CD4-positive, CD25-positive, alpha-beta regulatory T cell (primary cell): ENCODE measurements around the gene ACAD9. TPM values are rescaled to one million over a fixed set of nuclear protein-coding genes. Genes with fewer than 3 reads are reported as not detected.

Source experiments
- ATAC-seq, 2 donors: fragments of 150-1000 bp; cut with Tn5 transposase; one replicate each; pipeline ENCODE4 v1.10.0; 2021; ENCODE audit warnings: low read depth in 2 of 2, moderate number of reproducible peaks in 2 of 2, moderate library complexity in 1 of 2
- DNase-seq, 3 donors: peaks; one replicate each; pipeline versions ENCODE4 v3.0.0 to v3.0.0-alpha.2; 2012 to 2022; ENCODE audit warnings: mixed read lengths in 1 of 3
- H3K27ac ChIP-seq: one replicate; pipeline ENCODE4 v1.7.0; 2013; ENCODE audit warnings: mild to moderate bottlenecking, low read length; ENCODE audit not compliant: insufficient read depth, poor library complexity, severe bottlenecking
- H3K27me3 ChIP-seq: one replicate; pipeline ENCODE4 v1.7.0; 2013; ENCODE audit warnings: low read length; ENCODE audit not compliant: control insufficient read depth, insufficient read depth
- H3K36me3 ChIP-seq: one replicate; pipeline ENCODE4 v1.7.0; 2013; ENCODE audit warnings: mild to moderate bottlenecking, low read length, moderate library complexity; ENCODE audit not compliant: control insufficient read depth, insufficient read depth
- H3K4me1 ChIP-seq: 2 replicates; pipeline ENCODE4 v1.7.0; 2013; ENCODE audit warnings: mild to moderate bottlenecking, low read length; ENCODE audit not compliant: insufficient read depth, control insufficient read depth, poor library complexity, severe bottlenecking
- H3K4me3 ChIP-seq: one replicate; pipeline ENCODE4 v1.7.0; 2013; ENCODE audit warnings: low read depth, mild to moderate bottlenecking, low read length, moderate library complexity
- H3K9me3 ChIP-seq, 2 experiments: 1 replicate in 1 of 2; 2 replicates in 1 of 2; pipeline ENCODE4 v1.7.0; 2013; ENCODE audit warnings: low read length in 2 of 2, mild to moderate bottlenecking in 1 of 2, moderate library complexity in 1 of 2; ENCODE audit not compliant: control insufficient read depth in 2 of 2
- H3K27ac Mint-ChIP-seq, 3 donors: one replicate each; pipeline ENCODE4 v1.8.0; 2020 to 2022; ENCODE audit warnings: mild to moderate bottlenecking in 3 of 3, mixed read lengths in 3 of 3, moderate library complexity in 2 of 3
- H3K27me3 Mint-ChIP-seq: one replicate; pipeline ENCODE4 v1.8.0; 2022; ENCODE audit warnings: mild to moderate bottlenecking, mixed read lengths
- H3K36me3 Mint-ChIP-seq: one replicate; pipeline ENCODE4 v1.8.0; 2020; ENCODE audit warnings: mixed read lengths
- H3K4me1 Mint-ChIP-seq, 4 donors: one replicate each; pipeline ENCODE4 v1.8.0; 2020 to 2022; ENCODE audit warnings: mixed read lengths in 4 of 4, mild to moderate bottlenecking in 1 of 4
- H3K4me3 Mint-ChIP-seq, 4 donors: one replicate each; pipeline ENCODE4 v1.8.0; 2020 to 2022; ENCODE audit warnings: mild to moderate bottlenecking in 4 of 4, mixed read lengths in 4 of 4, moderate library complexity in 3 of 4
- H3K9me3 Mint-ChIP-seq, 7 donors: one replicate each; pipeline ENCODE4 v1.8.0; 2020 to 2022; ENCODE audit warnings: mixed read lengths in 7 of 7, mild to moderate bottlenecking in 3 of 7, moderate library complexity in 2 of 7
- polyA plus RNA-seq, 4 donors: library from polyadenylated mRNA; unstranded; fragments of 300-500 nt; fragmentation: Illumina TruSeq; gene quantifications; one replicate each; pipeline ENCODE4 v1.2.3, GENCODE V29; 2021
- total RNA-seq: library from RNA; stranded (reverse); gene quantifications from one replicate; pipeline ENCODE4 v1.2.3, GENCODE V29; 2022

Gene ACAD9
- total and polyA plus RNA-seq, 5 donors from 2014 or later = 18.0 to 46.7 (median 25.1) TPM

DNA sequence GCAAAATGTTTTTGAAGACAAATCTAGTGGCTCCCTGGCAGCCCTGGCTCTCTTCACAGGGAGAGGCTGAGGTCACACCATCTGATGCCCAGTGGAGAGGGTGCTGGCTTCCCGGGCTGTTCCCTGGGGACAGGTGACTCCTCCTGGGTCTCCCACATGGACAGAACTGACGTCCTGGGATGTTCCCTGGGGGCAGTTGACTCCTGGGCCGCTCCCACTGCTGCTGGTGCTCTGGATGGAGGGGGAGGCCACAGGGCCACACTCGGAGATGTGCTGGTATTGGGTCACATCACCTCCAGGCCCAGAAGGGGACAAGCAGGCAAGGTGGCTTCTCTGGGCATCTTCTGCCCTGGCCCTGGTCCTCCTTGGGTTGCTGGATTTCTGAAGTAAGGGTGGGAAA is 27.8 kb upstream of the ACAD9 start:
- Mint-ChIP-seq H3K27ac (no peak overlapping the region), H3K36me3 (no peaks in the 10 kb centered on the region), H3K27me3 (peaks cover 4% of the 10 kb centered on the region), H3K4me3 (no peak overlapping the region), H3K4me1 (peaks cover 0 to 5% (median 0%) of the 10 kb centered on the region in 4 donors), H3K9me3 (peaks cover 0 to 17% (median 2%) of the 10 kb centered on the region in 7 donors)
- Histone ChIP-seq H3K36me3 (no peaks in the 10 kb centered on the region), H3K9me3 (peaks cover 14 to 17% of the 10 kb centered on the region in 2 experiments), H3K4me1 (peaks cover 3% of the 10 kb centered on the region), H3K4me3 (no peak overlapping the region), H3K27me3 (no peaks in the 10 kb centered on the region), H3K27ac (no peak overlapping the region)
- no peak for DNase-seq
- no peak for ATAC-seq

DNA sequence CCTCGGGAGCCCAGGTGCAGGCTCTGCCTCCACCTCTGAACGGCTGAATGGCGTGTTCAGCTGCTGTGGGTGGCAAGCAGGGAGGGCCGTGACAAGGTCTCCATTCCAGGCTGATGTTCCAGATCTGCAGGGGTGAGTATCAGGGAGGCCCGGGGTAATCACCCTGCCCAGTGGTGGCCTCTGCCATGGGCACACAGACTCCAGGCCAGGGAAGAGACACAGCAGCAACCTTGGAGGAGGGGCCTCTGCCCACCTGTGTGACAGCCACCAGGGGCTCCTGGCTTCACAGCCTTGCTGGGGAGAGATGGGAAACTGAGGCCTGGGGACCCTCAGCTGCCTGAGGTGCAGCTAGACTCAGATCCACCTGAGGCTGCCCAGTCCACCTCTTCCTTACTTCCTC is 25.6 kb upstream of the ACAD9 start:
- Mint-ChIP-seq H3K27ac (no peak overlapping the region), H3K27me3 (peaks cover 4% of the 10 kb centered on the region), H3K4me3 (no peak overlapping the region), H3K9me3 (peaks cover 0 to 31% (median 5%) of the 10 kb centered on the region in 7 donors), H3K36me3 (peaks cover 5% of the 10 kb centered on the region), H3K4me1 (no peaks in the 10 kb centered on the region)
- peaks cover 19 to 30% of the 10 kb centered on the region in 2 experiments for H3K9me3 ChIP-seq
- no peak for ATAC-seq
- H3K36me3 ChIP-seq = no peaks in the 10 kb centered on the region
- no peaks in the 10 kb centered on the region for H3K27me3 ChIP-seq
- no peak overlapping the region for H3K27ac ChIP-seq
- no peak overlapping the region for H3K4me3 ChIP-seq
- DNase-seq = no peak
- no peaks in the 10 kb centered on the region for H3K4me1 ChIP-seq

DNA sequence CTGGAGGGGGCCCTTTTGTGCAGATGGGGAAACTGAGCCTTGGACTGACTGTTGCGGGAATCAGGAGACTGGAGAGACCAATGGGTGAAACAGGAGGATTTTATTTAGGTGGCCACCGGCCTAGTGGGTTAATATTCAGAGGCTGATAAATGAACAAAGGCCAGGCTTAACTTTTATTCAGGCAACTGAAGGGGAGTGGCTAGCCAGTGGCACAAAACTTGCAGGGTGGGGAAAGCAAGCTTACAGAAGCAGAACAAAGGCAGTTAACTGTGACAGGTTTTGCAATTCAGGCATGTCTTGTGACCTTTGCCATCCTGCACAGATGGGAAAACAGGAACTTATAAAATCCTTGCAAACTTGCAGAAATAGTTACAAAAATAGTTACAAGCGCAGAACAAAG is 24.9 kb upstream of the ACAD9 start:
- H3K27ac ChIP-seq = no peak overlapping the region
- Mint-ChIP-seq H3K36me3 (peaks cover 5% of the 10 kb centered on the region), H3K4me3 (no peak overlapping the region), H3K9me3 (peaks cover 0 to 38% (median 6%) of the 10 kb centered on the region in 7 donors), H3K4me1 (no peaks in the 10 kb centered on the region), H3K27me3 (peaks cover 4% of the 10 kb centered on the region), H3K27ac (no peak overlapping the region)
- H3K4me1 ChIP-seq = no peaks in the 10 kb centered on the region
- ATAC-seq (no peak), DNase-seq (no peak)
- peaks cover 23 to 36% of the 10 kb centered on the region in 2 experiments for H3K9me3 ChIP-seq
- no peak overlapping the region for H3K4me3 ChIP-seq
- no peaks in the 10 kb centered on the region for H3K36me3 ChIP-seq
- H3K27me3 ChIP-seq = no peaks in the 10 kb centered on the region

DNA sequence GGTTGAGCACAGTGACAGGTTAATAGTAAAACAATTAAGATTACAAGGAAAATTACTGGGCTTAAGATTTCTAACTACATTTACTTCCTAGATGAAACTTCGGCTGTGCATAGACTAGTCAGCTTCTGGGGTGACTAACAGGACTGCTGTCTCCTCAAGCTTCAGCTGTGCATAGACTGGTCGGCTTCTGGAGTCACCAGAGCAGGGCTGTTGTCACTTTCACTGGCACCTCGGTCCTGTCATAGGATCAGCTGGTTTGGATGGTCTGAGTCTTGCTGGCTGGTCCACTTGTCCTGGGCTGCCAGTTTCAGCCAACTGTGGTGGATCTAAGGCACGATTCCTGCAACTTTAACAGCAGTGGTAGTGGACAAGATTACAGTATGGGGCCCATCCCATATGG is 23.9 kb upstream of the ACAD9 start:
- Mint-ChIP-seq H3K9me3 (peaks cover 0 to 49% (median 9%) of the 10 kb centered on the region in 7 donors), H3K36me3 (peaks cover 5% of the 10 kb centered on the region), H3K27ac (no peak overlapping the region), H3K4me1 (no peaks in the 10 kb centered on the region), H3K4me3 (no peak overlapping the region), H3K27me3 (peaks cover 4% of the 10 kb centered on the region)
- H3K36me3 ChIP-seq = no peaks in the 10 kb centered on the region
- H3K9me3 ChIP-seq = peaks cover 33 to 47% of the 10 kb centered on the region in 2 experiments
- no peak for DNase-seq
- no peak overlapping the region for H3K4me3 ChIP-seq
- no peaks in the 10 kb centered on the region for H3K27me3 ChIP-seq
- no peak overlapping the region for H3K27ac ChIP-seq
- H3K4me1 ChIP-seq = no peaks in the 10 kb centered on the region
- no peak for ATAC-seq

DNA sequence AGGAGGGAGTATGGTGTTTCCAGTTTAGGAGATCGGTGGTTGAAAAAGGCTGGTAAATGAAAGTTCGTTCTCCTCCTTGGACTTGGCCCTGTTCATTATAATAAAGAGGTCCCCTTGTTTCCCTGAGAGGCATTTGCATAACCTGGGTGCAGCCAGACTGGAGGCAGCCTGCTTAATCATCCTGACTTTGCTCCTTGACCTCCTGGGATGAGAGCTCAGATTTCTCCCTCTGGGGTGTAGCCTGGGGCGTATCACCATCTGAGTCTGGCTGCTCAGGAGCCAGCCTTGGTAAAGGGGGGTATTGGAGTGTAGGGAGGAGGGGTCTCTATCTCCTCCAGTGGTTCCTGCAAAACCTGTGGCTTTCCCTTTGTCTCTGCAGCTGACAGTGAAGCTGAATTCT is 21.3 kb upstream of the ACAD9 start:
- Histone ChIP-seq H3K27ac (no peak overlapping the region), H3K27me3 (no peaks in the 10 kb centered on the region), H3K9me3 (peaks cover 36 to 55% of the 10 kb centered on the region in 2 experiments), H3K36me3 (no peaks in the 10 kb centered on the region), H3K4me3 (no peak overlapping the region), H3K4me1 (no peaks in the 10 kb centered on the region)
- H3K4me3 Mint-ChIP-seq = no peak overlapping the region
- ATAC-seq = no peak
- DNase-seq = no peak
- no peak overlapping the region for H3K27ac Mint-ChIP-seq
- H3K4me1 Mint-ChIP-seq = no peaks in the 10 kb centered on the region
- H3K36me3 Mint-ChIP-seq = peaks cover 5% of the 10 kb centered on the region
- H3K9me3 Mint-ChIP-seq = peaks cover 0 to 58% (median 9%) of the 10 kb centered on the region in 7 donors
- peaks cover 4% of the 10 kb centered on the region for H3K27me3 Mint-ChIP-seq

DNA sequence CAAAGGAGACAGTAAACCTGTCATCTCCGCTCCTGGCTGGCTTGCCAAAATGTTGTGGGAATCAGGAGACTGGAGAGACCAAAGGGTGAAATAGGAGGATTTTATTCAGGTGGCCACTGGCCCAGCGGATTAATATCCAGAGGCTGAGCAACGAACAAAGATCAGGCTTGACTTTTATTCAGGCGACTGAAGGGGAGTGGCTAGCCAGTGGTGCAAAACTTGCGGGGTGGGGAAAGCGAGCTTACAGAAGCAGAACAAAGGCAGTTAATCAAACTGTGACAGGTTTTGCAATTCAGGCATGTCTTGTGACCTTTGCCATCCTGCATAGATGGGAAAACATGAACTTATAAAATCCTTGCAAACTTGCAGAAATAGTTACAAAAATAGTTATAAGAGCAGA is 19.8 kb upstream of the ACAD9 start:
- peaks cover 0 to 52% (median 8%) of the 10 kb centered on the region in 7 donors for H3K9me3 Mint-ChIP-seq
- H3K27ac ChIP-seq = no peak overlapping the region
- H3K4me1 ChIP-seq = no peaks in the 10 kb centered on the region
- ATAC-seq = no peak
- no peak overlapping the region for H3K27ac Mint-ChIP-seq
- H3K27me3 Mint-ChIP-seq = peaks cover 4% of the 10 kb centered on the region
- H3K36me3 Mint-ChIP-seq = peaks cover 5% of the 10 kb centered on the region
- H3K4me3 ChIP-seq = no peak overlapping the region
- H3K27me3 ChIP-seq = no peaks in the 10 kb centered on the region
- H3K36me3 ChIP-seq = no peaks in the 10 kb centered on the region
- no peak for DNase-seq
- no peaks in the 10 kb centered on the region for H3K4me1 Mint-ChIP-seq
- peaks cover 30 to 44% of the 10 kb centered on the region in 2 experiments for H3K9me3 ChIP-seq
- H3K4me3 Mint-ChIP-seq = no peak overlapping the region

DNA sequence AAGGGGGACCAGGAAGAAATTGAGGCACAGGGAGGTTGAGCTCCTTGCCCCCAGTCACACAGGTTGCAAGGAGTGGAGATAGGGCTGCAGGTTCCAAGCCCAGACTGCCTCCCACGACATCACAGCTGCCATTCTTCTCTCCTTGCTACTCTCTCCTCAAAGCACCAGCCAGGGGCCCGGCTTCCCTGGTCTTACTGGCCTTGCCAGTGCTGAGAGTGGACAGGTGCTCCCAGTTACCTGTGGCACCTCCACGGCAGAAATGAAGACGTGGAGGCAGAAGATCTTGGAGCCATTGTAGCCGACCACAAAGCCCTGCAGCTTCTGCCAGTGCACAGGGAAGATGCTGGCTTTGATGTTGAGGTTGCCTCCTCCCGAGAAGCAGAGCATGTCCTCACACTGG is 17.9 kb upstream of the ACAD9 start:
- no peaks in the 10 kb centered on the region for H3K4me1 ChIP-seq
- peaks cover 22 to 38% of the 10 kb centered on the region in 2 experiments for H3K9me3 ChIP-seq
- peaks cover 5% of the 10 kb centered on the region for H3K36me3 Mint-ChIP-seq

DNA sequence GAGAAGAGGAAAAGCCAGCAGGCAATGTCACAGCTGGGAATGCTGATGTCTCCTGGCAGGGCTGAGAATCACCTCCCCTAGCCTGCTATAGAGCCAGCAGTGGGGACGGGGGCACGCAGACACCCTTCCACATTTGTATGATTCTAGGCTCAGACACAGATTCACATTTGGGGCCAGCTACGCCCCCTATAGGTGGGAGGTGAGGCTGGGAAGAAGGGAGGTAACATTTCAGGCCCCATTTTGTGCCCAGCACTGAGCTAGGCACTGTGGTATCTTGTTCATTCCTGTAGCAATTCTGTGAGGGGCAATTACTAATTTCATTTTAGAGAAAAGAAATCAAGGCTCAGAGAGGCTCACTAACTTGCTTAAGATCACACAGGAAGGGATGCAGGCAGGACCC is 15.9 kb upstream of the ACAD9 start:
- no peak overlapping the region for H3K4me3 Mint-ChIP-seq

More for the DNA sequence above, 17.9 kb upstream of the ACAD9 start:
- Histone ChIP-seq H3K27ac (no peak overlapping the region), H3K27me3 (no peaks in the 10 kb centered on the region), H3K4me3 (no peak overlapping the region), H3K36me3 (no peaks in the 10 kb centered on the region)
- ATAC-seq = no peak
- no peak for DNase-seq
- Mint-ChIP-seq H3K27ac (no peak overlapping the region), H3K4me3 (peak overlapping the region in 1 of 4 donors; percentile 27), H3K27me3 (no peaks in the 10 kb centered on the region), H3K9me3 (peaks cover 0 to 42% (median 6%) of the 10 kb centered on the region in 7 donors), H3K4me1 (no peaks in the 10 kb centered on the region)

More for the DNA sequence above, 15.9 kb upstream of the ACAD9 start:
- Histone ChIP-seq H3K27ac (no peak overlapping the region), H3K4me1 (no peaks in the 10 kb centered on the region), H3K9me3 (peaks cover 20 to 28% of the 10 kb centered on the region in 2 experiments), H3K36me3 (no peaks in the 10 kb centered on the region), H3K4me3 (no peak overlapping the region), H3K27me3 (no peaks in the 10 kb centered on the region)
- ATAC-seq (no peak), DNase-seq (peak in 1 of 3 donors; percentile 20)
- H3K27me3 Mint-ChIP-seq = no peaks in the 10 kb centered on the region
- H3K9me3 Mint-ChIP-seq = peaks cover 0 to 29% (median 7%) of the 10 kb centered on the region in 7 donors
- H3K36me3 Mint-ChIP-seq = no peaks in the 10 kb centered on the region
- H3K27ac Mint-ChIP-seq = peak overlapping the region in 1 of 3 donors; percentile 18
- H3K4me1 Mint-ChIP-seq = no peaks in the 10 kb centered on the region
